GM23338 (cell line): Measurements from ENCODE around the gene SMIM14. TPM values are rescaled to one million over a fixed set of nuclear protein-coding genes. Genes with fewer than 3 reads are reported as not detected.
"Not testable (repeated sequence)": the region's sequence is repeated elsewhere in the genome, so short reads cannot be mapped to it uniquely, and the experiment has no call there.

Experiments
- ATAC-seq: fragments of 200-7000 bp; cut with Tn5 transposase; 3 replicates; pipeline ENCODE4 v1.9.1; 2020
- DNase-seq: peaks from one replicate; pipeline ENCODE4 v3.0.0-alpha.2; 2015; ENCODE audit warnings: low spot score
- H2AFZ ChIP-seq: fragments of 200-600 bp; sonication (generic); 2 replicates; pipeline ENCODE4 v1.8.0; 2016; ENCODE audit warnings: antibody characterized with exemption, mild to moderate bottlenecking, moderate library complexity
- H3F3A ChIP-seq: fragments of 200-600 bp; sonication (generic); replicated peaks from 2 replicates; pipeline ENCODE4 v1.8.0; 2017; ENCODE audit warnings: antibody characterized with exemption, mixed run types, low read depth
- H3K27ac ChIP-seq: fragments of 200-600 bp; sonication (generic); 2 replicates; pipeline ENCODE4 v1.6.1; 2016; ENCODE audit warnings: low read depth
- H3K27me3 ChIP-seq: fragments of 200-600 bp; sonication (generic); 2 replicates; pipeline ENCODE4 v1.8.0; 2016; ENCODE audit warnings: mild to moderate bottlenecking, mixed run types, moderate library complexity; ENCODE audit not compliant: insufficient read depth
- H3K36me3 ChIP-seq: fragments of 200-600 bp; sonication (generic); 2 replicates; pipeline ENCODE4 v1.8.0; 2016; ENCODE audit warnings: mild to moderate bottlenecking; ENCODE audit not compliant: insufficient read depth
- H3K4me1 ChIP-seq: fragments of 200-600 bp; sonication (generic); 2 replicates; pipeline ENCODE4 v1.8.0; 2016; ENCODE audit warnings: mild to moderate bottlenecking, moderate library complexity; ENCODE audit not compliant: insufficient read depth
- H3K4me2 ChIP-seq: fragments of 200-600 bp; sonication (generic); 2 replicates; pipeline ENCODE4 v1.7.1; 2017; ENCODE audit warnings: mixed run types
- H3K4me3 ChIP-seq: fragments of 200-600 bp; sonication (generic); 2 replicates; pipeline ENCODE4 v1.6.1; 2016; ENCODE audit warnings: mixed run types
- H3K79me2 ChIP-seq: fragments of 200-600 bp; sonication (generic); replicated peaks from 2 replicates; pipeline ENCODE4 v1.8.0; 2017; ENCODE audit warnings: mild to moderate bottlenecking; ENCODE audit not compliant: insufficient read depth
- H3K9me2 ChIP-seq: fragments of 200-600 bp; sonication (generic); 2 replicates; pipeline ENCODE4 v1.8.0; 2017; ENCODE audit not compliant: insufficient read depth
- H4K20me1 ChIP-seq: fragments of 200-600 bp; sonication (generic); replicated peaks from 2 replicates; pipeline ENCODE4 v1.8.0; 2017; ENCODE audit warnings: mild to moderate bottlenecking; ENCODE audit not compliant: insufficient read depth
- H3K27ac Mint-ChIP-seq: 2 replicates; pipeline ENCODE4 v1.8.0; 2020; ENCODE audit warnings: inconsistent platforms, mild to moderate bottlenecking, moderate library complexity, mixed read lengths
- H3K27me3 Mint-ChIP-seq: 3 replicates; pipeline ENCODE4 v1.8.0; 2022; ENCODE audit warnings: low read depth, mild to moderate bottlenecking, moderate library complexity, mixed read lengths, inconsistent platforms; ENCODE audit not compliant: insufficient read depth, poor library complexity
- H3K36me3 Mint-ChIP-seq: 3 replicates; pipeline ENCODE4 v1.8.0; 2021; ENCODE audit warnings: low read depth, mild to moderate bottlenecking, inconsistent platforms, moderate library complexity, mixed read lengths
- H3K4me1 Mint-ChIP-seq: 3 replicates; pipeline ENCODE4 v1.8.0; 2020; ENCODE audit warnings: mild to moderate bottlenecking, inconsistent platforms, mixed read lengths
- H3K4me3 Mint-ChIP-seq: 3 replicates; pipeline ENCODE4 v1.8.0; 2021; ENCODE audit warnings: moderate library complexity, mild to moderate bottlenecking, inconsistent platforms, mixed read lengths
- H3K9me3 Mint-ChIP-seq: 3 replicates; pipeline ENCODE4 v1.8.0; 2020; ENCODE audit warnings: moderate library complexity, mild to moderate bottlenecking, inconsistent platforms, mixed read lengths
- CREB1 ChIP-seq: fragments of 250-450 bp; sonication (Bioruptor Pico); IDR thresholded peaks from 2 replicates; pipeline ENCODE4 v1.5.0; 2020; ENCODE audit warnings: low read depth, mild to moderate bottlenecking, moderate library complexity
- EZH2 ChIP-seq: fragments of 200-600 bp; sonication (generic); IDR thresholded peaks from one replicate; pipeline ENCODE4 v1.8.0; 2017; ENCODE audit warnings: antibody characterized with exemption, mild to moderate bottlenecking, low read depth; ENCODE audit not compliant: unreplicated experiment
- JUNB ChIP-seq: IDR thresholded peaks from one replicate; pipeline ENCODE4 v1.6.1; 2016; ENCODE audit warnings: antibody characterized with exemption; ENCODE audit not compliant: unreplicated experiment
- NANOG ChIP-seq: IDR thresholded peaks from 2 replicates; pipeline ENCODE4 v1.6.1; 2016; ENCODE audit warnings: antibody characterized with exemption, borderline replicate concordance
- POLR2AphosphoS5 ChIP-seq: IDR thresholded peaks from 2 replicates; pipeline ENCODE4 v1.6.1; 2016; ENCODE audit warnings: antibody characterized with exemption, low read depth
- REST ChIP-seq: IDR thresholded peaks from one replicate; pipeline ENCODE4 v1.6.1; 2018; ENCODE audit warnings: antibody characterized with exemption; ENCODE audit not compliant: unreplicated experiment
- STAT1 ChIP-seq: IDR thresholded peaks from one replicate; pipeline ENCODE4 v1.6.1; 2016; ENCODE audit warnings: antibody characterized with exemption; ENCODE audit not compliant: unreplicated experiment
- ZNF114 ChIP-seq: fragments of 250-450 bp; sonication (Bioruptor Pico); IDR thresholded peaks from 2 replicates; pipeline ENCODE4 v1.5.0; 2020; ENCODE audit warnings: mild to moderate bottlenecking, moderate library complexity
- polyA plus RNA-seq: library from polyadenylated mRNA; unstranded; fragments of >200 nt; fragmentation: Nextera tagmentation; extraction: Ambion mirVana; gene quantifications from 2 replicates; pipeline ENCODE4 v1.2.1, GENCODE V29; 2016
- total RNA-seq: library from RNA; depleted of rRNA; stranded (reverse); fragments of >200 nt; shearing (Covaris generic); gene quantifications from 2 replicates; pipeline ENCODE4 v1.2.3, GENCODE V29; 2014
- TF ChIP-seq, protein P1 (sequence below): fragments of 250-450 bp; sonication (Bioruptor Pico); IDR thresholded peaks from 2 replicates; pipeline ENCODE4 v1.5.0; 2020; ENCODE audit warnings: mild to moderate bottlenecking, moderate library complexity
- TF ChIP-seq, protein P2 (sequence below): IDR thresholded peaks from 2 replicates; pipeline ENCODE4 v1.6.1; 2016; ENCODE audit warnings: antibody characterized with exemption

Gene SMIM14
- total and polyA plus RNA-seq, 2 experiments from 2014 or later = 29.0 to 52.6 TPM

- TF ChIP-seq, protein P1, sequence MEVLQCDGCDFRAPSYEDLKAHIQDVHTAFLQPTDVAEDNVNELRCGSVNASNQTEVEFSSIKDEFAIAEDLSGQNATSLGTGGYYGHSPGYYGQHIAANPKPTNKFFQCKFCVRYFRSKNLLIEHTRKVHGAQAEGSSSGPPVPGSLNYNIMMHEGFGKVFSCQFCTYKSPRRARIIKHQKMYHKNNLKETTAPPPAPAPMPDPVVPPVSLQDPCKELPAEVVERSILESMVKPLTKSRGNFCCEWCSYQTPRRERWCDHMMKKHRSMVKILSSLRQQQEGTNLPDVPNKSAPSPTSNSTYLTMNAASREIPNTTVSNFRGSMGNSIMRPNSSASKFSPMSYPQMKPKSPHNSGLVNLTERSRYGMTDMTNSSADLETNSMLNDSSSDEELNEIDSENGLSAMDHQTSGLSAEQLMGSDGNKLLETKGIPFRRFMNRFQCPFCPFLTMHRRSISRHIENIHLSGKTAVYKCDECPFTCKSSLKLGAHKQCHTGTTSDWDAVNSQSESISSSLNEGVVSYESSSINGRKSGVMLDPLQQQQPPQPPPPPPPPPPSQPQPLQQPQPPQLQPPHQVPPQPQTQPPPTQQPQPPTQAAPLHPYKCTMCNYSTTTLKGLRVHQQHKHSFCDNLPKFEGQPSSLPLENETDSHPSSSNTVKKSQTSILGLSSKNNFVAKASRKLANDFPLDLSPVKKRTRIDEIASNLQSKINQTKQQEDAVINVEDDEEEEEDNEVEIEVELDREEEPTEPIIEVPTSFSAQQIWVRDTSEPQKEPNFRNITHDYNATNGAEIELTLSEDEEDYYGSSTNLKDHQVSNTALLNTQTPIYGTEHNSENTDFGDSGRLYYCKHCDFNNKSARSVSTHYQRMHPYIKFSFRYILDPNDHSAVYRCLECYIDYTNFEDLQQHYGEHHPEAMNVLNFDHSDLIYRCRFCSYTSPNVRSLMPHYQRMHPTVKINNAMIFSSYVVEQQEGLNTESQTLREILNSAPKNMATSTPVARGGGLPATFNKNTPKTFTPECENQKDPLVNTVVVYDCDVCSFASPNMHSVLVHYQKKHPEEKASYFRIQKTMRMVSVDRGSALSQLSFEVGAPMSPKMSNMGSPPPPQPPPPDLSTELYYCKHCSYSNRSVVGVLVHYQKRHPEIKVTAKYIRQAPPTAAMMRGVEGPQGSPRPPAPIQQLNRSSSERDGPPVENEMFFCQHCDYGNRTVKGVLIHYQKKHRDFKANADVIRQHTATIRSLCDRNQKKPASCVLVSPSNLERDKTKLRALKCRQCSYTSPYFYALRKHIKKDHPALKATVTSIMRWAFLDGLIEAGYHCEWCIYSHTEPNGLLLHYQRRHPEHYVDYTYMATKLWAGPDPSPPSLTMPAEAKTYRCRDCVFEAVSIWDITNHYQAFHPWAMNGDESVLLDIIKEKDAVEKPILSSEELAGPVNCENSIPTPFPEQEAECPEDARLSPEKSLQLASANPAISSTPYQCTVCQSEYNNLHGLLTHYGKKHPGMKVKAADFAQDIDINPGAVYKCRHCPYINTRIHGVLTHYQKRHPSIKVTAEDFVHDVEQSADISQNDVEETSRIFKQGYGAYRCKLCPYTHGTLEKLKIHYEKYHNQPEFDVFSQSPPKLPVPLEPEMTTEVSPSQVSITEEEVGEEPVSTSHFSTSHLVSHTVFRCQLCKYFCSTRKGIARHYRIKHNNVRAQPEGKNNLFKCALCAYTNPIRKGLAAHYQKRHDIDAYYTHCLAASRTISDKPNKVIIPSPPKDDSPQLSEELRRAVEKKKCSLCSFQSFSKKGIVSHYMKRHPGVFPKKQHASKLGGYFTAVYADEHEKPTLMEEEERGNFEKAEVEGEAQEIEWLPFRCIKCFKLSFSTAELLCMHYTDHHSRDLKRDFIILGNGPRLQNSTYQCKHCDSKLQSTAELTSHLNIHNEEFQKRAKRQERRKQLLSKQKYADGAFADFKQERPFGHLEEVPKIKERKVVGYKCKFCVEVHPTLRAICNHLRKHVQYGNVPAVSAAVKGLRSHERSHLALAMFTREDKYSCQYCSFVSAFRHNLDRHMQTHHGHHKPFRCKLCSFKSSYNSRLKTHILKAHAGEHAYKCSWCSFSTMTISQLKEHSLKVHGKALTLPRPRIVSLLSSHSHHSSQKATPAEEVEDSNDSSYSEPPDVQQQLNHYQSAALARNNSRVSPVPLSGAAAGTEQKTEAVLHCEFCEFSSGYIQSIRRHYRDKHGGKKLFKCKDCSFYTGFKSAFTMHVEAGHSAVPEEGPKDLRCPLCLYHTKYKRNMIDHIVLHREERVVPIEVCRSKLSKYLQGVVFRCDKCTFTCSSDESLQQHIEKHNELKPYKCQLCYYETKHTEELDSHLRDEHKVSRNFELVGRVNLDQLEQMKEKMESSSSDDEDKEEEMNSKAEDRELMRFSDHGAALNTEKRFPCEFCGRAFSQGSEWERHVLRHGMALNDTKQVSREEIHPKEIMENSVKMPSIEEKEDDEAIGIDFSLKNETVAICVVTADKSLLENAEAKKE = no peak
- no peak for TF ChIP-seq ZNF114 (CRISPR knock-in tag)
- TF ChIP-seq JUNB = no peak
- TF ChIP-seq, protein P2, sequence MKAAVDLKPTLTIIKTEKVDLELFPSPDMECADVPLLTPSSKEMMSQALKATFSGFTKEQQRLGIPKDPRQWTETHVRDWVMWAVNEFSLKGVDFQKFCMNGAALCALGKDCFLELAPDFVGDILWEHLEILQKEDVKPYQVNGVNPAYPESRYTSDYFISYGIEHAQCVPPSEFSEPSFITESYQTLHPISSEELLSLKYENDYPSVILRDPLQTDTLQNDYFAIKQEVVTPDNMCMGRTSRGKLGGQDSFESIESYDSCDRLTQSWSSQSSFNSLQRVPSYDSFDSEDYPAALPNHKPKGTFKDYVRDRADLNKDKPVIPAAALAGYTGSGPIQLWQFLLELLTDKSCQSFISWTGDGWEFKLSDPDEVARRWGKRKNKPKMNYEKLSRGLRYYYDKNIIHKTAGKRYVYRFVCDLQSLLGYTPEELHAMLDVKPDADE = no peak
- TF ChIP-seq EZH2 = no peak
- TF ChIP-seq POLR2AphosphoS5 = no peak
- no peak for TF ChIP-seq NANOG
- no peak for TF ChIP-seq STAT1
- TF ChIP-seq CREB1 (CRISPR knock-in tag) = no peak
Measured at GRCh38 chr4:39655876-39656275, 17.2 kb upstream of the SMIM14 start (continued).

DNA sequence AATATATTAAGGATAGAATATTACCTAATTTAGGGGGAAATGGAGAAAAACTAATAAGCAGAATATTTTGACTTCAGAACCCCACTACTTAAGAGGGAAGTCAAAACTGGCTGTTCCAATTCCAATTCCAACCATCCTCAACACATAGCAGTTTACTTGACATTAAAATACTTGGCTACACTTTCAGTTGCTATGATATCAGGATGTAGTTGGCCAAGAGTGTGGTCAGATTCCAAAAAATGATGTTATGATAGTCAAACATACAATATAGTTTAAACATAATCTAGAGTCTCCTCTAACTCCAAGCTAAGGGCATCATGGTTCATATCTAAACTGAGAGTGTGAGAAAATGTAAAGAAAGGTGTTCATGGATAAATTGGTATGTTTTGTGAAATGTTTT lies 16.5 kb upstream of the SMIM14 start:
- Mint-ChIP-seq H3K36me3 (0 out of 3 replicates have a peak, but pooled peaks cover 2% of the 10 kb centered on the region), H3K9me3 (no peaks in the 10 kb centered on the region), H3K27ac (no peak overlapping the region), H3K27me3 (no peaks in the 10 kb centered on the region), H3K4me3 (no peak overlapping the region), H3K4me1 (no peaks in the 10 kb centered on the region)
- DNase-seq = no peak
- Histone ChIP-seq H3K4me3 (no peak overlapping the region), H3K79me2 (no peaks in the 10 kb centered on the region), H4K20me1 (no peaks in the 10 kb centered on the region), H3K27ac (no peak overlapping the region), H3K27me3 (no peaks in the 10 kb centered on the region), H3K9me2 (no peaks in the 10 kb centered on the region), H3K4me2 (no peak overlapping the region), H3K4me1 (no peaks in the 10 kb centered on the region), H3F3A (no peaks in the 10 kb centered on the region), H2AFZ (no peak overlapping the region), H3K36me3 (no peaks in the 10 kb centered on the region)
- ATAC-seq = no peak
- TF ChIP-seq ZNF114 (CRISPR knock-in tag) (no peak), REST (no peak)
- TF ChIP-seq, protein P2 = no peak

DNA sequence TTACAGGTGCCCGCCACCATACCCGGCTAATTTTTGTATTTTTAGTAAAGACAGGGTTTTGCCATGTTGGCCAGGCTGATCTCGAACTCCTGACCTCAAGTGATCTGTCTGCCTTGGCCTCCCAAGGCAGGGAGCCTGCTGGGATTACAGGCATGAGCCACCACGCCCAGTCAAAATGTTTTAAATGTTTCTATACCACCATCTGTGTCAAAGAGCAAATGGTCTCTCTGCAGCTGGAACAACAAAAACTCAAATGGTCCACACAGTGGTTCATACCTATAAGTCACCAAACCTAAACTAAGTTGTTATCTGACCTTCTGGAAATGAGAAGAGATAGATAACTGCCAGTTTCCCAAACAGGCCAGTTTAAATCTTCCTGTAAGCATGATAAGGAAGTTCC lies 12.9 kb upstream of the SMIM14 start:
- H4K20me1 ChIP-seq, H2AFZ ChIP-seq, ATAC-seq, H3K9me2 ChIP-seq, H3K4me1 Mint-ChIP-seq, H3K27me3 ChIP-seq, H3K4me3 Mint-ChIP-seq, H3K27me3 Mint-ChIP-seq, H3K27ac ChIP-seq, H3K36me3 ChIP-seq, DNase-seq, H3F3A ChIP-seq, H3K9me3 Mint-ChIP-seq, H3K4me1 ChIP-seq, H3K27ac Mint-ChIP-seq, H3K4me2 ChIP-seq, H3K36me3 Mint-ChIP-seq, H3K4me3 ChIP-seq, H3K79me2 ChIP-seq: not testable (repeated sequence)
